T-helper 1 cell treated with Interleukin-12 subunit alpha and Interleukin-12 subunit beta and Interleukin-4 antibody, amounts not matched to agents 30 μg/mL and 1 μg/mL, for 36 hours (primary cell): ENCODE data around the gene TRMT61A.
A peak's percentile ranks its signal among the peaks of the same experiment; 100 is the strongest.
"Not testable (repeated sequence)": the region's sequence is repeated elsewhere in the genome, so short reads cannot be mapped to it uniquely, and the experiment has no call there.

Experiments used
- H3K27ac Mint-ChIP-seq: one replicate; pipeline ENCODE4 v1.8.0; 2021; ENCODE audit warnings: mild to moderate bottlenecking, mixed read lengths
- H3K27me3 Mint-ChIP-seq: one replicate; pipeline ENCODE4 v1.8.0; 2021; ENCODE audit warnings: low read depth, mixed read lengths
- H3K36me3 Mint-ChIP-seq: one replicate; pipeline ENCODE4 v1.8.0; 2021; ENCODE audit warnings: low read depth, mixed read lengths
- H3K4me1 Mint-ChIP-seq: one replicate; pipeline ENCODE4 v1.8.0; 2021; ENCODE audit warnings: low read depth, mixed read lengths
- H3K4me3 Mint-ChIP-seq: one replicate; pipeline ENCODE4 v1.8.0; 2021; ENCODE audit warnings: mild to moderate bottlenecking, moderate library complexity, mixed read lengths
- H3K9me3 Mint-ChIP-seq: one replicate; pipeline ENCODE4 v1.8.0; 2021; ENCODE audit warnings: mixed read lengths

TRMT61A gene

GRCh38 chr14:103501041-103501870, 27.7 kb upstream of the TRMT61A start:
- Mint-ChIP-seq H3K36me3 (peaks cover 35% of the 10 kb centered on the region), H3K27me3 (no peaks in the 10 kb centered on the region), H3K9me3 (no peaks in the 10 kb centered on the region), H3K4me1 (peaks cover 4% of the 10 kb centered on the region), H3K27ac (peak overlapping the region; percentile 12), H3K4me3 (no peak overlapping the region)

GRCh38 chr14:103501921-103502669, 26.9 kb upstream of the TRMT61A start:
- Mint-ChIP-seq H3K9me3 (no peaks in the 10 kb centered on the region), H3K27ac (no peak overlapping the region), H3K27me3 (no peaks in the 10 kb centered on the region), H3K36me3 (peaks cover 37% of the 10 kb centered on the region), H3K4me3 (no peak overlapping the region), H3K4me1 (peaks cover 4% of the 10 kb centered on the region)

GRCh38 chr14:103502877-103503276, 26.1 kb upstream of the TRMT61A start:
- H3K4me1 Mint-ChIP-seq = peaks cover 4% of the 10 kb centered on the region

DNA sequence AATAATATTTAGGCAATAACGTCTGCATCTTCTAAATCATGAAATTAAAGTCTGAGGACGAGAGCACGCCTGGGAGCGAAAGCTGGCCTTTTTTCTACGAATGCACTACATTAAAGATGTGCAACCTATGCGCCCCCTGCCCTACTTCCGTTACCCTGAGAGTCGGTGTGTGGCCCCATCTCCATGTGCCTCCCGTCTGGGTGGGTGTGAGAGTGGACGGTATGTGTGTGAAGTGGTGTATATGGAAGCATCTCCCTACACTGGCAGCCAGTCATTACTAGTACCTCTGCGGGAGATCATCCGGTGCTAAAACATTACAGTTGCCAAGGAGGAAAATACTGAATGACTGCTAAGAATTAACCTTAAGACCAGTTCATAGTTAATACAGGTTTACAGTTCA, 25.7 kb upstream of the TRMT61A start:
- no peaks in the 10 kb centered on the region for H3K27me3 Mint-ChIP-seq
- peaks cover 4% of the 10 kb centered on the region for H3K4me1 Mint-ChIP-seq
- H3K27ac Mint-ChIP-seq = no peak overlapping the region
- no peaks in the 10 kb centered on the region for H3K9me3 Mint-ChIP-seq
- no peak overlapping the region for H3K4me3 Mint-ChIP-seq
- peaks cover 37% of the 10 kb centered on the region for H3K36me3 Mint-ChIP-seq

More at GRCh38 chr14:103502877-103503276, 26.1 kb upstream of the TRMT61A start:
- Mint-ChIP-seq H3K36me3 (peaks cover 37% of the 10 kb centered on the region), H3K27me3 (no peaks in the 10 kb centered on the region), H3K27ac (no peak overlapping the region), H3K4me3 (no peak overlapping the region), H3K9me3 (no peaks in the 10 kb centered on the region)

- no peak overlapping the region for H3K4me3 Mint-ChIP-seq
- H3K27ac Mint-ChIP-seq = no peak overlapping the region
- peaks cover 41% of the 10 kb centered on the region for H3K36me3 Mint-ChIP-seq
- H3K4me1 Mint-ChIP-seq = peaks cover under 1% of the 10 kb centered on the region
- H3K9me3 Mint-ChIP-seq = no peaks in the 10 kb centered on the region
- H3K27me3 Mint-ChIP-seq = no peaks in the 10 kb centered on the region
Measured at GRCh38 chr14:103504991-103505565, 23.9 kb upstream of the TRMT61A start.

GRCh38 chr14:103507751-103508150, 21.2 kb upstream of the TRMT61A start:
- no peak overlapping the region for H3K4me3 Mint-ChIP-seq
- H3K27me3 Mint-ChIP-seq = no peaks in the 10 kb centered on the region
- peaks cover 27% of the 10 kb centered on the region for H3K36me3 Mint-ChIP-seq
- H3K9me3 Mint-ChIP-seq = no peaks in the 10 kb centered on the region
- H3K4me1 Mint-ChIP-seq = no peaks in the 10 kb centered on the region
- no peak overlapping the region for H3K27ac Mint-ChIP-seq

- no peaks in the 10 kb centered on the region for H3K27me3 Mint-ChIP-seq
- no peaks in the 10 kb centered on the region for H3K4me1 Mint-ChIP-seq
- peaks cover 20% of the 10 kb centered on the region for H3K36me3 Mint-ChIP-seq
- no peaks in the 10 kb centered on the region for H3K9me3 Mint-ChIP-seq
- no peak overlapping the region for H3K27ac Mint-ChIP-seq
- H3K4me3 Mint-ChIP-seq = no peak overlapping the region
Measured at GRCh38 chr14:103508521-103509329, 20.3 kb upstream of the TRMT61A start.

- Mint-ChIP-seq H3K4me1 (no peaks in the 10 kb centered on the region), H3K27me3 (no peaks in the 10 kb centered on the region), H3K27ac (no peak overlapping the region), H3K4me3 (no peak overlapping the region), H3K9me3 (no peaks in the 10 kb centered on the region), H3K36me3 (peaks cover 17% of the 10 kb centered on the region)
Measured at GRCh38 chr14:103509864-103510723, 18.9 kb upstream of the TRMT61A start.

DNA sequence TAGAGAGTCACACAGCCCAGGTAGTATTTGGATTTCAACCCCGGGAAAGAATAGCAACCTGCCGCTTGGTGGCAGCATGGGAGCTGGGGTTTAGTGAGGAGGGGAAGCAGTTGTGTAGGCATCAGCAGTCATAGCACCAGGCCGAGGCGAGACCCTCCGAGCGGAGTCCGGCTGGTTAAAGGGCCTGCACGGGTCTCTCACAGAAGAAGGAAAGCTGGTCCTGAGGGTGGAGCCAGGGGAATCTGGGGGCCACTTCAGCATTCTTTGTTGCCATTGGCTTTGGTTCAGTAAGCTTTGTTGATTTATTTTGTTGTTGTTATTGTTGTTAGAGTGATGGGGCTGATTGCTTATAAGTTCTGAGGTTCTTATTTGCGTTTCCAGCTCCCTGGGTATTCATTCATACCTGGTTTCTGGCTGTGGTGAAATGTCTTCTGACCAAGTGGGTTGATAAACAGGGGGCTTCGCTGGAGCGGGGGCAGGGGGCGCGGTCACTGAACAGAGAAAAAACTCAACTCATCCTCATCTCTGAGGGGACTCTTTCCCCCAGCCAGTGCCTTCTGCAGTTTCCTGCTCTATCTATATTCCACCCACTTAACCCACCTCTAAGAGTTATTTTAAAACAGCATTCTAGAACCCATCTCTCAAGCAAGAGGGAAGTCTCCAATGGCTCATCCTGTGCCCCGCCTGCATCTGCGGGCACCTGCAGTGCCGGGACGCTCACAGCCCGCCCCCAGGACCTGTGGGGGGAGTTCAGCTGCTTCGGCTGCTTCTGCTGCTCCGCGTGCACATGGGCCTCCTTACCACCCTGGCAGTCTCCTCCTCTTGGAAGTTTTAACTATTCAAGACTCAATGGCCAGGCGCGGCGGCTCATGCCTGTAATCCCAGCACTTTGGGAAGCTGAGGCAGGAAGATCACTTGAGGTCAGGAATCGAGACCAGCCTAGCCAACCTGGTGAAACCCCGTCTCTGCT, 18.0 kb upstream of the TRMT61A start:
- Mint-ChIP-seq H3K36me3 (peaks cover 13% of the 10 kb centered on the region), H3K27ac (no peak overlapping the region), H3K27me3 (no peaks in the 10 kb centered on the region), H3K9me3 (no peaks in the 10 kb centered on the region), H3K4me1 (no peaks in the 10 kb centered on the region), H3K4me3 (no peak overlapping the region)

DNA sequence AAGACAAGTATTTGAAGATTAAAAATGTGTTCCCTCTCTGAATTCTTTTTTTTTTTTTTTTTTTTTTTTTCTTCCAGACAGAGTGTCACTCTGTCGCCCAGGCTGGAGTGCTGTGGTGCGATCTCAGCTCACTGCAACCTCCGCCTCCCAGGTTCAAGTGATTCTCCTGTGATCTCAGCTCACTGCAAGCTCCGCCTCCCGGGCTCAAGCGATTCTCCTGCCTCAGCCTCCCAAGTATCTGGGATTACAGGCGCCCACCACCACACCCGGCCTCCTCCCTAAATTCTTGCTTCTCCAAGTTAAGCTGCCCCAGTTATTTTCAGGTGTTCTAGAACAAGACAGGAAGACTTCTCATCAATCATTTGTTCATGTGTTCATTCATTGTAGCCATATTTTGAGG, 16.8 kb upstream of the TRMT61A start:
- peaks cover 12% of the 10 kb centered on the region for H3K36me3 Mint-ChIP-seq
- not testable (repeated sequence) for H3K27ac Mint-ChIP-seq

GRCh38 chr14:103512701-103513611, 16.0 kb upstream of the TRMT61A start:
- H3K4me1 Mint-ChIP-seq = no peaks in the 10 kb centered on the region
- peaks cover 12% of the 10 kb centered on the region for H3K36me3 Mint-ChIP-seq
- no peak overlapping the region for H3K27ac Mint-ChIP-seq
- no peak overlapping the region for H3K4me3 Mint-ChIP-seq
- no peaks in the 10 kb centered on the region for H3K27me3 Mint-ChIP-seq
- no peaks in the 10 kb centered on the region for H3K9me3 Mint-ChIP-seq

More for the DNA sequence above, 16.8 kb upstream of the TRMT61A start:
- not testable (repeated sequence) for H3K27me3 Mint-ChIP-seq, H3K4me3 Mint-ChIP-seq, H3K9me3 Mint-ChIP-seq, H3K4me1 Mint-ChIP-seq
